Kidney (tissue), 14 donors: ENCODE results near the gene FSTL5. TPM values are rescaled to one million over a fixed set of nuclear protein-coding genes. Genes with fewer than 3 reads are reported as not detected.
A peak's percentile ranks its signal among the peaks of the same experiment; 100 is the strongest.

Source experiments
- DNase-seq, 5 donors: peaks; one replicate each; pipeline ENCODE4 v3.0.0-alpha.2; 2013 to 2020
- FAIRE-seq: peaks from 2 replicates; lab custom pipeline; 2012; peaks lifted over from hg19 to GRCh38; lab: Jason Lieb, UNC
- H3K27ac ChIP-seq, 2 donors: one replicate each; pipeline ENCODE4 v1.7.0; 2013; ENCODE audit warnings: low read depth in 2 of 2, low read length in 2 of 2, inconsistent platforms in 1 of 2
- H3K27me3 ChIP-seq: one replicate; pipeline ENCODE4 v1.7.1; 2013; ENCODE audit warnings: low read length, inconsistent platforms; ENCODE audit not compliant: control insufficient read depth, insufficient read depth
- H3K36me3 ChIP-seq, 3 donors: one replicate each; pipeline versions ENCODE4 v1.7.0 to v1.7.1; 2013; ENCODE audit warnings: low read length in 3 of 3, control low read depth in 1 of 3, inconsistent platforms in 1 of 3; ENCODE audit not compliant: insufficient read depth in 3 of 3, control insufficient read depth in 2 of 3
- H3K4me1 ChIP-seq, 3 donors: one replicate each; pipeline versions ENCODE4 v1.7.0 to v1.7.1; 2013; ENCODE audit warnings: low read length in 3 of 3, inconsistent platforms in 1 of 3, low read depth in 1 of 3; ENCODE audit not compliant: control insufficient read depth in 2 of 3, insufficient read depth in 2 of 3
- H3K4me3 ChIP-seq, 3 donors: one replicate each; pipeline versions ENCODE4 v1.7.0 to v1.8.1; 2013; ENCODE audit warnings: low read length in 3 of 3, control low read depth in 1 of 3, inconsistent platforms in 1 of 3
- H3K9ac ChIP-seq, 3 donors: one replicate each; pipeline versions ENCODE4 v1.7.0 to v1.7.1; 2013; ENCODE audit warnings: low read length in 3 of 3, control low read depth in 1 of 3, inconsistent platforms in 1 of 3
- H3K9me3 ChIP-seq, 3 donors: one replicate each; pipeline versions ENCODE4 v1.7.0 to v1.7.1; 2013; ENCODE audit warnings: low read length in 3 of 3, control low read depth in 1 of 3, inconsistent platforms in 1 of 3; ENCODE audit not compliant: control insufficient read depth in 2 of 3, insufficient read depth in 1 of 3
- intact Hi-C: fragments of 100-400 bp; cut with DNase I; formaldehyde crosslinking; loops from one replicate; pipeline ENCODE4 v1.11.1; 2022
- polyA plus RNA-seq: library from polyadenylated mRNA; stranded (reverse); fragments of 350-450 nt; fragmentation: Illumina TruSeq; extraction: RNeasy Lipid Tissue Mini Kit (QIAGEN cat#74804); gene quantifications from one replicate; pipeline ENCODE4 v1.2.3, GENCODE V29; 2014; ENCODE audit warnings: low read depth, low replicate concordance; ENCODE audit not compliant: insufficient read depth
- total RNA-seq: library from RNA; stranded (reverse); fragmentation: NEBNext Ultra II Directional; extraction: Animal tissue kit (Norgen Biotek cat#: 25700); gene quantifications from one replicate; pipeline ENCODE4 v1.2.1, GENCODE V29; 2021
- TF ChIP-seq, protein P1 (sequence below): IDR thresholded peaks from 3 replicates; pipeline ENCODE4 v1.5.1; 2012; ENCODE audit warnings: mild to moderate bottlenecking, moderate library complexity, borderline replicate concordance; ENCODE audit not compliant: insufficient read depth; ENCODE audit errors: extremely low read depth
- donor health status: control.
- donor health status: control.
- donor health status: control.
- donor health status: control.
- donor health status: control.
- donor health status: DM: yes; HTN: yes; CAD: no.
- donor health status: Normal renal cell carcinoma (clear cell type).

Gene FSTL5
- total and polyA plus RNA-seq, 2 donors from 2014 or later = 0.09 TPM; not detected in 1

DNA sequence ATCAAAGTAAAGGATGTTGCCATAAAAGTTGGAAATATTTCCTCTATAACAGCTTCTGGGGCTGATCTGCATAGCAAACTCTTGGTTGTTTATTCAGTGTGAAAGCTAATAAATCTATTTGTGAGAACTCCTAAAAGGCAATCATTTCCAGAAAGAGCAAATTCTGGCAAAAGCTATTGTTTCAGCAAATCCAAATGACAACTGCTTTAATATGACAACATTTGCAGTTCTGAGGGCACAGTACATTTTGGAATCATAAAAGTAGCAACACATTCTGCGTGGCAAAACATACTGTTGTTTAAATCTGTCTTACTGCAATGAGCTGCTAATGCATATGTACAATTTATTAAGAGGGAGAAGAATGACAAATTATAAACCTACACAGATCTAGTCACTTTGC, 818.1 kb downstream of the FSTL5 start:
- no peak overlapping the region for H3K9ac ChIP-seq
- no peaks in the 10 kb centered on the region for H3K4me1 ChIP-seq
- intact Hi-C loops = no loop called here
- H3K36me3 ChIP-seq = no peaks in the 10 kb centered on the region
- no peaks in the 10 kb centered on the region for H3K9me3 ChIP-seq
- H3K27ac ChIP-seq = no peak overlapping the region
- FAIRE-seq = no peak
- H3K27me3 ChIP-seq = no peaks in the 10 kb centered on the region
- no peak overlapping the region for H3K4me3 ChIP-seq
- peak in 2 of 5 donors; percentile 16 to 20 for DNase-seq
- TF ChIP-seq, protein P1, sequence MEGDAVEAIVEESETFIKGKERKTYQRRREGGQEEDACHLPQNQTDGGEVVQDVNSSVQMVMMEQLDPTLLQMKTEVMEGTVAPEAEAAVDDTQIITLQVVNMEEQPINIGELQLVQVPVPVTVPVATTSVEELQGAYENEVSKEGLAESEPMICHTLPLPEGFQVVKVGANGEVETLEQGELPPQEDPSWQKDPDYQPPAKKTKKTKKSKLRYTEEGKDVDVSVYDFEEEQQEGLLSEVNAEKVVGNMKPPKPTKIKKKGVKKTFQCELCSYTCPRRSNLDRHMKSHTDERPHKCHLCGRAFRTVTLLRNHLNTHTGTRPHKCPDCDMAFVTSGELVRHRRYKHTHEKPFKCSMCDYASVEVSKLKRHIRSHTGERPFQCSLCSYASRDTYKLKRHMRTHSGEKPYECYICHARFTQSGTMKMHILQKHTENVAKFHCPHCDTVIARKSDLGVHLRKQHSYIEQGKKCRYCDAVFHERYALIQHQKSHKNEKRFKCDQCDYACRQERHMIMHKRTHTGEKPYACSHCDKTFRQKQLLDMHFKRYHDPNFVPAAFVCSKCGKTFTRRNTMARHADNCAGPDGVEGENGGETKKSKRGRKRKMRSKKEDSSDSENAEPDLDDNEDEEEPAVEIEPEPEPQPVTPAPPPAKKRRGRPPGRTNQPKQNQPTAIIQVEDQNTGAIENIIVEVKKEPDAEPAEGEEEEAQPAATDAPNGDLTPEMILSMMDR = no peak

DNA sequence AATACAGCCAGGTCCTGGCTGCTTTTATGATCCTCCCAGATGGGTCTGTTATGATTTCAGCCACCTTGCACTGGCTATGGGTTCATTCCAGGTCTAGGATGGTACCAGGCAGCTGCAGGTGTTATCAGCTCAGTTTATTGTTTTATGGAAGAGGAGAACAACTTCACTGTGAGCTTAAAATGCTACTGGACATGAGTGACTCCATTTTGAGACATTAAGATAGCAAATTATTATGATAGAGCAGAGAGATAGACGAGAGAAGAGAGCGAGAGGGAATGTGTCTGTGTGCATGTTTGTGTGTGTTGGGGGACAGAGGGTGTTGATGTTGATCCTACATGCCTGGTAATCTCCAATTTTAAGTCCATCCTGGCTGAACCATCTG, 820.2 kb downstream of the FSTL5 start:
- intact Hi-C loops = no loop called here
- TF ChIP-seq, protein P1 = no peak
- Histone ChIP-seq H3K9me3 (no peaks in the 10 kb centered on the region), H3K4me3 (no peak overlapping the region), H3K27ac (no peak overlapping the region), H3K27me3 (no peaks in the 10 kb centered on the region), H3K4me1 (no peaks in the 10 kb centered on the region), H3K9ac (no peak overlapping the region), H3K36me3 (no peaks in the 10 kb centered on the region)
- DNase-seq (no peak), FAIRE-seq (no peak)

DNA sequence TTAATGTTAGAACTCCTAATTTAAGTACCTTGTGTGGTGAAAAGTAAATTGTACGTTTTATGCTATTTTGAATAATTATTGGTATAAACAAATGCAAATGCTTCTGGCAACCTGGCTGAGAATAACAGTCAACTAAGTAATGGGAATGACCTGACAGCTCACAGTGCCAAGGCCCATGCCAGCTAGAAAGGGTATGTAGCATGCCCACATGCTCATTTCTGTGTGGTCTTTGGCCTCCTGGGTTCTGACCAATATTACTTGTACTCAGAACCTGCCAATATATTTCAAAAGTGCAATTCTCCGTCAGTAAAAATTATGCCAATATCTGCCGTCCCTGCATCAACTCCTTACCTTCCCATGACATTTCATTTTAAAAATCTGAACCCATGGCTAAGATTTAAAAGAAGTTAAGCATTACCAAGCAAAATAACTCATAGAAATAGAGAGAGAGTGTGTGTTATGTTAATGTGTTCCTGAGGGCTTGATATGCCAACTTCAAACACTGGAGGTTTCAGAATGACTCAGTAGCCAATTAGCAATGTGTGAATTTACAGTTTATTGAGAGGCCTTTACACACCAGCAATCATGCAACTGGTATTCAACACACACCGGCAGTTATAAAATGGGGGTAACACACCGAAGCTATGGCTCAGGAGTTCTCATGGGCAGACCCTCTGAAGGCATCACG, 820.8 kb downstream of the FSTL5 start:
- Histone ChIP-seq H3K9me3 (no peaks in the 10 kb centered on the region), H3K4me3 (no peak overlapping the region), H3K4me1 (no peaks in the 10 kb centered on the region), H3K9ac (no peak overlapping the region), H3K27ac (no peak overlapping the region), H3K27me3 (no peaks in the 10 kb centered on the region), H3K36me3 (no peaks in the 10 kb centered on the region)
- no peak for FAIRE-seq
- no peak for DNase-seq
- TF ChIP-seq, protein P1 = no peak
- intact Hi-C loops = no loop called here

GRCh38 chr4:161336621-161337020, 827.2 kb downstream of the FSTL5 start:
- H3K36me3 ChIP-seq = no peaks in the 10 kb centered on the region
- intact Hi-C loops = no loop called here
- DNase-seq = no peak
- no peak overlapping the region for H3K4me3 ChIP-seq
- H3K27me3 ChIP-seq = no peaks in the 10 kb centered on the region
- no peaks in the 10 kb centered on the region for H3K4me1 ChIP-seq
- no peak overlapping the region for H3K27ac ChIP-seq
- TF ChIP-seq, protein P1 = no peak
- FAIRE-seq = no peak
- H3K9ac ChIP-seq = no peak overlapping the region
- H3K9me3 ChIP-seq = no peaks in the 10 kb centered on the region
